ENCODE data around the gene ZNF865.

Gene ZNF865

GRCh38 chr19:55626350-55626749 is 20.9 kb downstream of the ZNF865 start:
- DNase-seq = no peak

DNA sequence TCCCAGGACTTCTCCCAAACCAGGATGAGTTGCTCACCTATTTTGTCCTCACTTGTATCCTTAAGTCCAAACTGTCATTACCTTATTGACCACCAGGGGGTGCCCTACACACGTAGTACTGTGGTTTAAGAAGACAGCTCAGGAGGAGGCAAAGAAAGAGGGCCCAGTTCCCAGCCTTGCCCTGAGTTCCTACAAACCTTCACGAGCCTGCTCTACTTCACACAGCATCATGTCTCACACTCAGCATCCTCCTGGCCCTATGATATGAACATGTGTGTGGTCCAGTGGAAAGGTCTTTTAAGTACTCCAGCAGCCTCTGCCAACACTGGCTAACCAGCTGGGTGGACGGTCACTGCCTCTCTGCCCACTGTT is 27.0 kb downstream of the ZNF865 start:
- DNase-seq = peak; percentile 93

DNA sequence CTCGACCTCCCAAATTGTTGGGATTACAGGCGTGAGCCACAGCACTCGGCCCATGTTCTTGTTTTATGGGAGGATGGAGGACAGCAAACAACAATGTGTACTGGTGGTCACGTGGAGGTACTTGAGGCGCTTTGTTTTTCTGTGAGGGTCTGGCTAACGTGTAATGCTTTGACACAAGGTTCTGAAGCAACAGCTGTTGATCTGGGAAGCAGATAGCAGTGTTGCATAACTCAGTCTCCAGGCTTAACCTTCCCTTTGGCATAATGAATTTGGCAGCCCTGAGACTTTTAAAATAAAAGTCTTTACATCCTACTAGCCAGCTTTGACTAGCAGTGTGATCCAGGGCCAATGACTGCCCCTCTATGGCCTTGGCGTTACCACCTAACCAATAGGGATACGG is 28.4 kb downstream of the ZNF865 start:
- DNase-seq = no peak

DNA sequence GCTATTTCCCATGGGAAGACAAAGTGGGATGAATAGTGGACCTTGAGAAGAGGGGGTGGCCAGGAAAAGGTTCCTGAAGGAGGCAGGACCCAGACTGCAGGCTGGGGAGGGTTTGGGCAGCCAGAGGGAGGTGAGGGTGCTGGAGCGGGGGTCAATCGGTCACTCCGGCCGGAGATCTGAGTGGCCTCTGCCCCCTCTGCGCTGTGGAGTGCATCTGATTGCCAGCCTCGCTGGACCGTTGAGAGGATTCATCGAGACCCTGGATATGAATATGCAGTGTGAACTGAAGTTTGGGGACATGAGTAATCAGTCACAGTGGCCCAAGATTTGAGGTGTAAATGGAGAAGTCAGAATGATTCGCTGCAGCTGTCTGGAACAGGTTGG is 29.9 kb downstream of the ZNF865 start:
- DNase-seq = no peak

GRCh38 chr19:55635856-55636440 is 30.5 kb downstream of the ZNF865 start:
- DNase-seq = no peak

GRCh38 chr19:55636723-55637122 is 31.3 kb downstream of the ZNF865 start:
- DNase-seq = no peak

GRCh38 chr19:55637534-55637933 is 32.1 kb downstream of the ZNF865 start:
- no peak for DNase-seq

- DNase-seq = peak; percentile 33
Observed at GRCh38 chr19:55638864-55639359, 33.5 kb downstream of the ZNF865 start.

DNA sequence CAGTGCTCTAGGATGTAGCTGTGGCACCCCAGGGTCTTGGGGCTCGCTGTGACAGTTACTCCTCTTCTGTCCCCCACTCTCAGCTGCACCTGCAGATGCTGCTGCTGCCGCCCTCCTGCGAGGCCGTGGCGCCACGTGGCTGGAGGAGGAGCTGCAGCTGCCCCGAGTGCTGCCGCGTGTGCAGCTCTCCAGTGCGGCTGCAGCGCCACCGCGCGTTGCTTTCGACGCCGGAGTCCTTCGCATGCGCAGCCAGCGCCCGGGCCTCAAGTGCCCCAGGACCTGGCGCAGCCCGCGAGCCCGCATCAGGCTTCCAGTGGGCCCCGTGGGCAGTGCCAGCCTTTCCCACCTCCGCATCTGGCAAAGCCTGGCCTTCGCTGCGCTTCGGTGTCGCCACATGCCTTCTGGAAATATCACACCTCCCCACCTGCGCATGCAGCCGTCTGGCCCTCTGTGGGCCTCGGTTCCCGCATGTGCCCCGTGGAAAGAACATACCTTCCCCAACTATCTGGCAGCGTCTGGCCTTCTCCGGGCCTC is 34.7 kb downstream of the ZNF865 start:
- DNase-seq = peak; percentile 72

DNA sequence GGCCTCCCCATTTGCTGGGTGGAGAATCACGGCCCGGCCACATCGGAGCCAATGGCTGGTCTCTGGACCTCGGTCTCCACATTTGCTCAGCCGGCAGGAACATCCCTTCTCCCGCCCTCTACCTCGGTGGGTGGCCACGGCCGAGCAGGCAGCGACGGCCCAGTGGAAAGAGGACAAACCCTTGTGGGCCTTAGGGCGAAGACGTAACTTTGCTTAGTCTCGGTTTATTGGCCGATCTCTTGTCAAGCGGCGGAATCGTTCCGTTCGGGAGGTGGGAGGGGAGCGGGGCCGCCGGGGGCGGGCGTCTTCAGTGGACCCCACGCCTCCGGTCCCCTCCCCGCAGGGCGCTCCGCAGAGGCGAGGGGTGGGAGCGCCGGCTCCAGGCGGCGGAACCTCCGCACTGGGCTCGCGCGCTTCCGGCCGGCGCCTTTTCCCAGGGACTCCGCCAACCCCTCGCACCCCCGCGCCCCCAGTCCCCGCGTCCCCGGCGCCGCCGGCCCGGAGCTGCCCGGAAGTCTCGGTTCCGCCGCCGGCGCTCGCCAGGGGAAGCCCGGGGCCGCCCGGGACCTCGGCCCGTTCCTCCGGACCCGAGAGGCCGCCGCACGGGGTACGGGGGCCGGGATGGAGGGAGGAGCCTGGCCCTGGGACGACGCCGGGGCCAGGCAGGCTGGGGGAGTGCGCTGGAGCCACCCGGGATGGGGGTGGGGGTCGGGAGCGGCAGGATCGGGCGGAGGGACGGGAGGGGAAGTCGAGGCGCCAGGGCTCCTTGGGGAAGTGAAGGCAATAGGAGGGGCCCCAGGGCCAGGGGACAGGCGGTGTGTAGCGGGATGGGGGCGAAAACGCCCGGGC is 35.4 kb downstream of the ZNF865 start, which contains the start of gene ZNF580:
Gene ZNF580 (plus strand): TSS at position 426 of the 849 bp plus-strand sequence. CDS start 1,507 bp downstream, outside the sequence.
- DNase-seq = peak; percentile 93

DNA sequence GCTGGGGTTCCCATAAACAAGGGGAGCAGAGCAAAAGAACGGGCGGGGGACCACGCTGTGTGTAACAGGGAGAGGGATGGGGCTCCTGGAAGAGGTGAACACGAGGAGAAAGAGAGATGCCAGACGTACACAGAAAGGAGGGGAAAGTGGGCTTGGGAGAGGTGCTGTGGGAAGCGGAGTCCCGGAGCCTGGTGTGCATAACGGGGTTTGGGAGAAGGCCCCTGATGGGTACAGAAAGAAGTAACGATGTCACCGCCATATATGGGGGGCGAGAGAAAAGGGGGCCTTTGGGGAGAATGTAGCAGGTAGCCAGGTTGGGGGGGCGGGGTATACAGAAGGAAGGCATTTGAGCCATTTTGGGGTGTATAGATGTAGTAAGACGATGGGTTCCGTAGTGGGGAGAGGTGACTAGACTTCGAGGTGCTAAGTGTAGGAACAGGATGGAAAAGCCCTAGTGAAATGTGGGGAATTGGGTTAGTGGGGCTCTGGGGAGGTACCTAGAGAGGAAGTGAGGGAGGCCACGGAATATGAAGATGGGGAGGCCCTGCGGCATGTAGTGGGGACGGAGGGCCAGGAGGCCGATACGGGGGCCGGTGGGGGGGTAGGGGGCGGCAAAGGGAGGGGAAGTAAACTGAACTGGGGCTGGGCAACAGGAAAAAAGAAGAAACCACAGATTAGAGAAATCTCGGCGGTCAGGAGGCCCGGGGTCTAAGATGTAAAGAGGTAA is 36.1 kb downstream of the ZNF865 start:
- peak; percentile 76 for DNase-seq

- DNase-seq = peak; percentile 62
Observed at GRCh38 chr19:55642153-55643002, 36.9 kb downstream of the ZNF865 start.

DNA sequence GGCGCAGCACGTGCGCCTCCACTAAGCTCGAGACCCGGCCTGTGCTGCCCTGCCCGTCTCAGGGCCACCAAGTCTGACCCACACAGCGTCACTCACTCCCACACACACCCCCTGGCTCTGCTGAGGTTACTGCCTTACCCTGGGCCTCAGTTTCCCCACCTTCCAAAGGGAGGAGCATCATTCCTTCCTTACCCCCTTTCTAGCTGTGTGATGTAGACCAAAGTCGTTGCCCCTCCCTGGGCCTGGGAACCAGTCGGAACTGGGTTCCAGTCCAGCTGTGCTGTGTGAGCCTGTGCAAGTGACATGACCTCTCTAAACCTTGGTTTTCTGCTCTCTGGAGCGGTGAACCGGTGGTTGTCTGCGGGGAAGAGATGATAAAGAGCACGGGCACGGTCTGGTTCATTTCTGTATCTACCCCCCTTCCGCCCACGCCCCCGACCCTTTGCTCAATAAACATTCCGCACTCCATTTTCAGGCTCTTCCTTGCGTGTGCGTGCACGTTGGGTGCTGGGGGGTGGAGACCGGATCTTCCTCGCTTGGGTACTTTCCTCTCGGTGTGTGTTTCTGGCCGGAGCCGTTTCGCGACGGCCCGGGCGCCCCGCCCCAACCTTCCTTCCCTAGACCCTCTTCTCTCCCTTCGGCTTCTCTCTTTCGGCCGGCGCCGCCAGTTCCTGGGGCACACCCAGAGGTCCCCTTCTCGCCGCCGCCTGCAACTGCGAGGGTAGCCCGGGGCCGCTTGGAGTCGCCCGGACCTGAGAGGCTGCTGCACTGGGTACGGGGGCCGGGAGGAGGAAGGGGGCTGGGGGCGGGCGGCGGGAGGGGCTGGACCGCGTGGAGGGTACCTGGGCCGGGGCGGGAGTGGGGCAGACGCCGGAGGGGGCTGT is 37.8 kb downstream of the ZNF865 start, which contains the start of gene ZNF581:
Gene ZNF581 (plus strand): TSS at position 647 of the 884 bp plus-strand sequence. CDS start 923 bp downstream, outside the sequence.
- DNase-seq = peak; percentile 76

DNA sequence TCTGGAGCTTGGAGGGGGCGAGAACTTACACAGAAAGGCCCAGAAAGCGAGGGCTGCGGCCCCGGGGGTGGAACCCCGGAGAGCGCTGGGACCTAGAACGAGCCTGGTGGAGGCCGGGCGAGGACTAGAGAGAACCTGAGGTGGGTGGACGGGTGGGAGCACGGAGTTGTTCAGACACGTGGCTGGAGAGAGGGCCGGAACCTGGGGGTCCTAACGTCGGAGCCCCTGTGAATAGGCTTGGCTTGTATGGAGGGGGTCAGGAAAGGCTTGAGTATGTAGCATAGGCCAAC is 38.4 kb downstream of the ZNF865 start:
- DNase-seq = no peak

DNA sequence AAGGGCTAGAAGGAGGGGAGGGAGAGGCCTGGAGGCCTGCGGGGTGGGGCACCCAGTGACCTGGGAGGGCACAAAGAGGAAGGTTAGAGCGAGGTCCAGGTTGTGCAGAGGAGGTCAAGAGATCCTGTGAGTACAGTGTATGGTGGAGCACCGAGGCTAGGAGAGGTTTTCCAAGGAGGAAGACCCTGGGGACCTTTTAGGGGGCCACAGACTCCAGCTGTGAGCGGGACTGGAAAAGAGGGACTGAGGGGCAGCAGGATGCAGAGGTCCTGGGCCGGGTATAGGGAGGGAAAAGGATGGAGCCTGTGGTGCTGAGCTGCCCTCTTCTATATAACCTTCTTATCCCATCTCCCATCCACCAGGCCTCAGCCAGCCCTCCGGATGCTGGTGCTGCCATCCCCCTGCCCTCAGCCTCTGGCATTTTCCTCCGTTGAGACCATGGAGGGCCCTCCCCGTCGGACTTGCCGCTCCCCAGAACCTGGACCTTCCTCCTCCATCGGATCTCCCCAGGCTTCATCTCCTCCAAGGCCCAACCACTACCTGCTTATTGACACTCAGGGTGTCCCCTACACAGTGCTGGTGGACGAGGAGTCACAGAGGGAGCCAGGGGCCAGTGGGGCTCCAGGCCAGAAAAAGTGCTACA is 38.9 kb downstream of the ZNF865 start:
- no peak for DNase-seq

DNA sequence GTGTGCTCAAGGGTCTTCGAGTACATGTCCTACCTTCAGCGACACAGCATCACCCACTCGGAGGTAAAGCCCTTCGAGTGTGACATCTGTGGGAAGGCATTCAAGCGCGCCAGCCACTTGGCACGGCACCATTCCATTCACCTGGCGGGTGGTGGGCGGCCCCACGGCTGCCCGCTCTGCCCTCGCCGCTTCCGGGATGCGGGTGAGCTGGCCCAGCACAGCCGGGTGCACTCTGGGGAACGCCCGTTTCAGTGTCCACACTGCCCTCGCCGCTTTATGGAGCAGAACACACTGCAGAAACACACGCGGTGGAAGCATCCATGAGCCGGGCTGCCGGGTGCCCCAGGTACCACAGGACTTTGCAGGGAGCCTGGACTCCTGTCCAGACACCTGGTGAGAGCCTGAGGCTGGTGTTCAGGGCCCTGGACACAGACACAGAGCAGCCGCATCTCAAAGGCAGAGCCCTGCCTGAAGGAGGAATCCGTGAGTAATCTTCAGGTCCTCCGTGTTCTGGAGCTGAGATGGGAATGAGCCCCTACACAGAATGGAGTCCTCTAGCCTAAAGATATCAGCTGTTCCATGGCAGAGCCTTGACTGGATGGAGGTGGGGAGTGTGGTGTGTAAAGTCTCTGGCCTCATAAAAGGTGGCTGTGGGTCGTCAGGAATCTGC is 39.5 kb downstream of the ZNF865 start:
- DNase-seq = no peak

GRCh38 chr19:55645512-55645881 is 40.0 kb downstream of the ZNF865 start:
- no peak for DNase-seq

DNA sequence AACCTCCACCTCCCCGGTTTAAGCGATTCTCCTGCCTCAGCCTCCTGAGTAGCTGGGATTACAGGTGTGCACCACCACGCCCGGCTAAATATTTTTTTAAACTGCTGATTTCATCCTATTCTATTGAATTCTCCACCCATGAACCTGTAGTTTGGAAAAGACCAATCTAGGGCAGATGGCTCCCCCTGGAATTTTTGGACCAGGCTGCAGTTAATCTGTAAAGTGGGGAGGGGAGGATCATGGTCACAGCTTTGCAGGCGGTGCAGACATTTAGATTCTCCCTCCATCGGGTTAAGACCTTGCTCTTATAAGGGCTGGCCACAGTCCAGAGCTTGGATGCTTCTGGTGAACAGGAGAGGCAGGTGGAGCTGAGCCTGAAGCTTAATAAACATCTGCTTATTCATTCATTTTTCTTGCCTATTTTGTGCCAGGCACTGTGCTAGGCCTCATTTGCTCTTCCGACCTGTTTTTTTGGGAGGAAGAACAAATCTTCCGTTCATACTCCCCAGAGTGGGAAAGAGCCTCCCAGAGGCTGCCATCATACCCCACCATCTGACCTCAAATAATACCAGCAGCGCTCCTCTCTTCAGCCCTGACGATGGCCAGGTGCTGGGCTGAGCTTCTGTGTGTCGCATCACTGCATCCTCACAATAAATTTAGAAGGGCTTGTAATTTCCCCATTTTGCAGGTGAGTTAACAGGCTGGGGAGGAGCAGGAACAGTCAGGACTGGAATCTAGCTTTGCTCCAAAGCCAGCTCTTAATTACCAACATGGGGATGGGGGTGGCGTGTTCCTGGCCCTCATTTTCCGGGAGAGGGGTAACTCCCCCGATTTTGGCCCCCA is 41.7 kb downstream of the ZNF865 start:
- peak; percentile 18 for DNase-seq

Measured in NCI-H146 (cell line).